Glutamatergic neuron (in vitro differentiated cells): ENCODE results near the gene PCDHGA6. TPM values are rescaled to one million over a fixed set of nuclear protein-coding genes. Genes with fewer than 3 reads are reported as not detected.
"Not testable (repeated sequence)": the region's sequence is repeated elsewhere in the genome, so short reads cannot be mapped to it uniquely, and the experiment has no call there.

ENCODE experiments used
- DNase-seq: peaks from one replicate; pipeline ENCODE4 v3.0.0; 2022
- H3K27ac Mint-ChIP-seq: one replicate; pipeline ENCODE4 v1.8.0; 2020; ENCODE audit warnings: mild to moderate bottlenecking, mixed read lengths, inconsistent platforms; ENCODE audit not compliant: unreplicated experiment
- H3K27me3 Mint-ChIP-seq: one replicate; pipeline ENCODE4 v1.8.0; 2020; ENCODE audit warnings: mild to moderate bottlenecking, moderate library complexity, mixed read lengths, inconsistent platforms; ENCODE audit not compliant: unreplicated experiment
- H3K36me3 Mint-ChIP-seq: one replicate; pipeline ENCODE4 v1.8.0; 2020; ENCODE audit warnings: mild to moderate bottlenecking, mixed read lengths, inconsistent platforms; ENCODE audit not compliant: unreplicated experiment
- H3K4me1 Mint-ChIP-seq: one replicate; pipeline ENCODE4 v1.8.0; 2020; ENCODE audit warnings: mild to moderate bottlenecking, low read depth, mixed read lengths, inconsistent platforms; ENCODE audit not compliant: unreplicated experiment
- H3K4me3 Mint-ChIP-seq: one replicate; pipeline ENCODE4 v1.8.0; 2020; ENCODE audit warnings: mild to moderate bottlenecking, mixed read lengths, inconsistent platforms; ENCODE audit not compliant: unreplicated experiment
- H3K9me3 Mint-ChIP-seq: one replicate; pipeline ENCODE4 v1.8.0; 2020; ENCODE audit warnings: mild to moderate bottlenecking, moderate library complexity, mixed read lengths, inconsistent platforms; ENCODE audit not compliant: unreplicated experiment
- total RNA-seq: library from RNA; stranded (reverse); fragmentation: NEBNext Ultra II Directional; extraction: Animal tissue kit (Norgen Biotek cat#: 25700); gene quantifications from one replicate; pipeline ENCODE4 v1.2.1, GENCODE V29; 2021; ENCODE audit not compliant: unreplicated experiment
- TF ChIP-seq, protein P1 (sequence below): fragments of 200-600 bp; sonication (generic); IDR thresholded peaks from one replicate; pipeline ENCODE4 v1.5.0; 2021; ENCODE audit not compliant: partially characterized antibody, unreplicated experiment

PCDHGA6 gene
- total RNA-seq, 1 donor from 2014 or later = 6.3 TPM

DNA sequence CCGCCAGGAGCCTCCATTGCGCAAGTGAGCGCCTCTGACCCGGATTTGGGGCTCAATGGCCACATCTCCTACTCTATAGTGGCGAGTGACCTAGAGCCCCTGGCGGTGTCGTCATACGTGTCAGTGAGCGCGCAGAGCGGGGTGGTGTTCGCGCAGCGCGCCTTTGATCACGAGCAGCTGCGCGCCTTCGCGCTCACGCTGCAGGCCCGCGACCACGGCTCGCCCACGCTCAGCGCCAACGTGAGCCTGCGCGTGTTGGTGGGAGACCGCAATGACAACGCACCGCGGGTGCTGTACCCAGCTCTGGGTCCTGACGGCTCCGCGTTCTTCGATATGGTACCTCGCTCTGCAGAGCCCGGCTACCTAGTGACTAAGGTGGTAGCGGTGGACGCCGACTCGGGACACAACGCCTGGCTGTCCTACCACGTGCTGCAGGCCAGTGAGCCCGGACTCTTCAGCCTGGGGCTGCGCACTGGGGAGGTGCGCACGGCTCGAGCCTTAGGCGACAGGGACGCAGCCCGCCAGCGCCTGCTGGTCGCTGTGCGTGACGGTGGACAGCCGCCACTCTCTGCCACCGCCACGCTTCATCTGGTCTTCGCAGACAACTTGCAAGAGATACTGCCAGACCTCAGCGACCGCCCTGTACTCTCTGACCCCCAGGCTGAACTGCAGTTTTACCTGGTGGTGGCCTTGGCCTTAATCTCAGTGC lies 36.1 kb downstream of the PCDHGA6 start:
- TF ChIP-seq, protein P1, sequence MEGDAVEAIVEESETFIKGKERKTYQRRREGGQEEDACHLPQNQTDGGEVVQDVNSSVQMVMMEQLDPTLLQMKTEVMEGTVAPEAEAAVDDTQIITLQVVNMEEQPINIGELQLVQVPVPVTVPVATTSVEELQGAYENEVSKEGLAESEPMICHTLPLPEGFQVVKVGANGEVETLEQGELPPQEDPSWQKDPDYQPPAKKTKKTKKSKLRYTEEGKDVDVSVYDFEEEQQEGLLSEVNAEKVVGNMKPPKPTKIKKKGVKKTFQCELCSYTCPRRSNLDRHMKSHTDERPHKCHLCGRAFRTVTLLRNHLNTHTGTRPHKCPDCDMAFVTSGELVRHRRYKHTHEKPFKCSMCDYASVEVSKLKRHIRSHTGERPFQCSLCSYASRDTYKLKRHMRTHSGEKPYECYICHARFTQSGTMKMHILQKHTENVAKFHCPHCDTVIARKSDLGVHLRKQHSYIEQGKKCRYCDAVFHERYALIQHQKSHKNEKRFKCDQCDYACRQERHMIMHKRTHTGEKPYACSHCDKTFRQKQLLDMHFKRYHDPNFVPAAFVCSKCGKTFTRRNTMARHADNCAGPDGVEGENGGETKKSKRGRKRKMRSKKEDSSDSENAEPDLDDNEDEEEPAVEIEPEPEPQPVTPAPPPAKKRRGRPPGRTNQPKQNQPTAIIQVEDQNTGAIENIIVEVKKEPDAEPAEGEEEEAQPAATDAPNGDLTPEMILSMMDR = no peak
- H3K4me3 Mint-ChIP-seq = no peak overlapping the region
- peaks cover 3% of the 10 kb centered on the region for H3K4me1 Mint-ChIP-seq
- H3K27ac Mint-ChIP-seq = peak overlapping the region; percentile 88
- DNase-seq = no peak
- H3K9me3 Mint-ChIP-seq = peaks cover 52% of the 10 kb centered on the region
- peaks cover 71% of the 10 kb centered on the region for H3K36me3 Mint-ChIP-seq
- peaks cover 24% of the 10 kb centered on the region for H3K27me3 Mint-ChIP-seq

DNA sequence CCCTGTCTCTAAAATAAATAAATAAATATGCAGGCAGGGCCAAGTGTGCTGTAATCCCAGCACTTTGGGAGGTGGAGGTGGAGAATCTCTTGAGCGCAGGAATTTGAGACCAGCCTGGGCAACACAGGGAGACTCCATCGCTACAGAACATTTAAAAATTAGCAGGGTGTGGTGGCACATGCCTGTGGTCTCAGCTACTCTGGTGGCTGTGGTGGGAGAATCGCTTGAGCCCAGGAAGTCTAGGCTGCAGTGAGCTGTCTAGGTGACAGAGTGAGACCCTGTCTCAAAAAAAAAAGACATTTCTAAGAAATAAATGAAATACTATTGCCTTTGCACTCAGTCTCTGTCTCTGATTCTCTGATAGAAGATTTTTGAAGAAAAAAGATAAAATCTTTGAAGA lies 37.9 kb downstream of the PCDHGA6 start:
- Mint-ChIP-seq H3K27me3 (peaks cover 24% of the 10 kb centered on the region), H3K4me1 (peaks cover 3% of the 10 kb centered on the region), H3K4me3 (peak overlapping the region; percentile 52), H3K36me3 (peaks cover 64% of the 10 kb centered on the region), H3K27ac (no peak overlapping the region), H3K9me3 (peaks cover 57% of the 10 kb centered on the region)
- DNase-seq = no peak
- TF ChIP-seq, protein P1 = no peak

DNA sequence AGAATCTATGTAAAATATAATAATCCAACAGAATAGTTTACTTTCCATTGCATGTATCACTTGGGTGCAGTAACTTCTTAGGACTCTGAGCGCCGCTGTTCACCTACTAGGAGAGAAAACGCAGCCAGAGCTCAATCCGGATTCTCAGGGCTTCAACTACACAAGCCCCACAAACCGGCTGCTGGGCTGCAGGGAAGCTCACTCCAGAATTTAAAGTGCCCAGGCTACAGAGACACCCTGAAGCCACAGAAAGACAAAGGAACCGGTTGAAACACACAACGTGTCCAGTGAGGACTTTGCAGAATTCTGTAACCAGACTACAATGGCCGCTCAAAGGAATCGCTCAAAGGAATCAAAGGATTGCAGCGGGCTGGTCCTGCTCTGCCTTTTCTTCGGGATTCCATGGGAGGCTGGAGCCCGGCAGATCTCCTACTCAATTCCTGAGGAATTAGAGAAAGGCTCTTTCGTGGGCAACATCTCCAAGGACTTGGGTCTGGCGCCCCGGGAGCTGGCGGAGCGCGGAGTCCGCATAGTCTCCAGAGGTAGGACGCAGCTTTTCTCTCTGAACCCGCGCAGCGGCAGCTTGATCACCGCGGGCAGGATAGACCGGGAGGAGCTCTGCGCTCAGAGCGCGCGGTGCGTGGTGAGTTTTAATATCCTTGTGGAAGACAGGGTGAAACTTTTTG lies 39.3 kb downstream of the PCDHGA6 start, which contains the start of gene PCDHGA10:
TSS of gene PCDHGA10 (plus strand) at position 134 of the 686 bp plus-strand sequence. CDS start at position 323, 189 bp downstream.
- H3K4me3 Mint-ChIP-seq = peak within 1 kb of the TSS; percentile 80
- peak; percentile 40 for DNase-seq
- TF ChIP-seq, protein P1 = peak; percentile 35
- peaks cover 66% of the 10 kb centered on the region for H3K36me3 Mint-ChIP-seq
- H3K4me1 Mint-ChIP-seq = peaks cover 3% of the 10 kb centered on the region
- peak within 1 kb of the TSS; percentile 55 for H3K27ac Mint-ChIP-seq
- H3K27me3 Mint-ChIP-seq = peaks cover 26% of the 10 kb centered on the region
- H3K9me3 Mint-ChIP-seq = peaks cover 60% of the 10 kb centered on the region

DNA sequence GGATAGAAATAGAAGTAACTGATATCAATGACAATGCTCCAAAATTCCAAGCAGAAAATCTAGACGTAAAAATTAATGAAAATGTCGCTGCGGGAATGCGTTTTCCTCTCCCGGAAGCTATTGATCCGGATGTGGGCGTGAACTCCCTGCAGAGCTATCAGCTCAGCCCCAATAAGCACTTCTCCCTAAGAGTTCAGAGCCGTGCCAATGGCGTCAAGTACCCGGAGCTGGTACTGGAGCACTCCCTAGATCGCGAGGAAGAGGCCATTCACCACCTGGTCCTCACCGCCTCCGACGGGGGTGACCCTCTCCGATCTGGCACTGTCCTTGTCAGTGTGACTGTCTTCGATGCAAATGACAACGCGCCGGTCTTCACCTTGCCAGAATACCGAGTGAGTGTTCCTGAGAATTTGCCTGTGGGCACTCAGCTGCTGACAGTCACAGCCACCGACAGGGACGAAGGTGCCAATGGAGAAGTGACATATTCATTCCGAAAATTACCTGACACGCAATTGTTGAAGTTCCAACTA lies 39.9 kb downstream of the PCDHGA6 start:
- Mint-ChIP-seq H3K4me1 (peaks cover 3% of the 10 kb centered on the region), H3K36me3 (peaks cover 66% of the 10 kb centered on the region), H3K9me3 (peaks cover 60% of the 10 kb centered on the region), H3K27ac (peak overlapping the region; percentile 55), H3K4me3 (peak overlapping the region; percentile 80), H3K27me3 (peaks cover 29% of the 10 kb centered on the region)
- TF ChIP-seq, protein P1 = no peak
- no peak for DNase-seq

DNA sequence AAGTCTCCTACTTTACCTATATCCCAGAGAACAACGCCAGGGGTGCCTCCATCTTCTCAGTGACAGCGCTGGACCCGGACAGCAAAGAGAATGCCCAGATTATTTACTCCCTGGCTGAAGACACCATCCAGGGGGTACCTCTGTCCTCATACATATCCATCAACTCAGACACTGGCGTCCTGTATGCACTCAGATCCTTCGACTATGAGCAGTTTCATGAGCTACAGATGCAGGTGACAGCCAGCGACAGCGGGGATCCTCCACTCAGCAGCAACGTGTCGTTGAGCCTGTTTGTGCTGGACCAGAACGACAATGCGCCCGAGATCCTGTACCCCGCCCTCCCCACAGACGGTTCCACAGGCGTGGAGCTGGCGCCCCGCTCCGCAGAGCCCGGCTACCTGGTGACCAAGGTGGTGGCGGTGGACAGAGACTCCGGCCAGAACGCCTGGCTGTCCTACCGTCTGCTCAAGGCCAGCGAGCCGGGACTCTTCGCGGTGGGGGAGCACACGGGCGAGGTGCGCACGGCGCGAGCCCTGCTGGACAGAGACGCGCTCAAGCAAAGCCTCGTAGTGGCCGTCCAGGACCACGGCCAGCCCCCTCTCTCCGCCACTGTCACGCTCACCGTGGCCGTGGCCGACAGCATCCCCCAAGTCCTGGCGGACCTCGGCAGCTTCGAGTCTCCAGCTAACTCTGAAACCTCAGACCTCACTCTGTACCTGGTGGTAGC lies 41.0 kb downstream of the PCDHGA6 start:
- H3K27ac Mint-ChIP-seq, H3K4me3 Mint-ChIP-seq, H3K4me1 Mint-ChIP-seq, DNase-seq: not testable (repeated sequence)
- Mint-ChIP-seq H3K9me3 (peaks cover 58% of the 10 kb centered on the region), H3K27me3 (peaks cover 26% of the 10 kb centered on the region), H3K36me3 (peaks cover 65% of the 10 kb centered on the region)

DNA sequence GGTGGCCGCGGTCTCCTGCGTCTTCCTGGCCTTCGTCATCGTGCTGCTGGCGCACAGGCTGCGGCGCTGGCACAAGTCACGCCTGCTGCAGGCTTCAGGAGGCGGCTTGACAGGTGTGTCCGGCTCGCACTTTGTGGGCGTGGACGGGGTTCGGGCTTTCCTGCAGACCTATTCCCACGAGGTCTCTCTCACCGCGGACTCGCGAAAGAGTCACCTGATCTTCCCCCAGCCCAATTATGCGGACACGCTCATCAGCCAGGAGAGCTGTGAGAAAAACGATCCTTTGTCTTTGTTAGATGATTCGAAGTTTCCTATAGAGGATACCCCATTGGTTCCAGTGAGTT lies 41.6 kb downstream of the PCDHGA6 start:
- not testable (repeated sequence) for H3K4me1 Mint-ChIP-seq, H3K27ac Mint-ChIP-seq, DNase-seq, H3K4me3 Mint-ChIP-seq
- Mint-ChIP-seq H3K27me3 (peaks cover 27% of the 10 kb centered on the region), H3K9me3 (peaks cover 60% of the 10 kb centered on the region), H3K36me3 (peaks cover 67% of the 10 kb centered on the region)
